ENCODE results near the gene UBE2U. TPM values are rescaled to one million over a fixed set of nuclear protein-coding genes. Genes with fewer than 3 reads are reported as not detected.
A peak's percentile ranks its signal among the peaks of the same experiment; 100 is the strongest.

UBE2U gene
- total RNA-seq, 1 experiment from 2014 or later = not detected

GRCh38 chr1:64268653-64269557, 65.5 kb downstream of the UBE2U start:
- Mint-ChIP-seq H3K4me3 (ENCODE audit: unreplicated experiment) (no peak overlapping the region), H3K27ac (ENCODE audit: low read depth, unreplicated experiment) (no peak overlapping the region), H3K4me1 (ENCODE audit: insufficient read depth, unreplicated experiment) (peaks cover 3% of the 10 kb centered on the region), H3K9me3 (ENCODE audit: unreplicated experiment) (no peaks in the 10 kb centered on the region), H3K36me3 (ENCODE audit: insufficient read depth, unreplicated experiment) (no peaks in the 10 kb centered on the region), H3K27me3 (ENCODE audit: insufficient read depth, unreplicated experiment) (no peaks in the 10 kb centered on the region)
- ChIA-PET CTCF (interaction anchor here (0.5 to 3.0 kb wide), 32 partner anchors 12 to 1083 kb away, joined by 3 to 41 read pairs (median 3); no protein-coding TSS in a partner anchor), POLR2A (interaction anchor here (0.6 to 1.3 kb wide), 6 partner anchors 135 to 663 kb away, joined by 3 to 4 read pairs (median 3); partner anchors contain the start of gene RAVER2)
- TF ChIP-seq, protein P1, sequence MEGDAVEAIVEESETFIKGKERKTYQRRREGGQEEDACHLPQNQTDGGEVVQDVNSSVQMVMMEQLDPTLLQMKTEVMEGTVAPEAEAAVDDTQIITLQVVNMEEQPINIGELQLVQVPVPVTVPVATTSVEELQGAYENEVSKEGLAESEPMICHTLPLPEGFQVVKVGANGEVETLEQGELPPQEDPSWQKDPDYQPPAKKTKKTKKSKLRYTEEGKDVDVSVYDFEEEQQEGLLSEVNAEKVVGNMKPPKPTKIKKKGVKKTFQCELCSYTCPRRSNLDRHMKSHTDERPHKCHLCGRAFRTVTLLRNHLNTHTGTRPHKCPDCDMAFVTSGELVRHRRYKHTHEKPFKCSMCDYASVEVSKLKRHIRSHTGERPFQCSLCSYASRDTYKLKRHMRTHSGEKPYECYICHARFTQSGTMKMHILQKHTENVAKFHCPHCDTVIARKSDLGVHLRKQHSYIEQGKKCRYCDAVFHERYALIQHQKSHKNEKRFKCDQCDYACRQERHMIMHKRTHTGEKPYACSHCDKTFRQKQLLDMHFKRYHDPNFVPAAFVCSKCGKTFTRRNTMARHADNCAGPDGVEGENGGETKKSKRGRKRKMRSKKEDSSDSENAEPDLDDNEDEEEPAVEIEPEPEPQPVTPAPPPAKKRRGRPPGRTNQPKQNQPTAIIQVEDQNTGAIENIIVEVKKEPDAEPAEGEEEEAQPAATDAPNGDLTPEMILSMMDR (IDR thresholded peaks at IDR 0.05; ENCODE audit: unreplicated experiment) = peak; percentile 87
- DNase-seq (ENCODE audit: unreplicated experiment) = peak; percentile 84
- BruUV-seq (replicated peaks) = no TSS peak
- intact Hi-C loops (cut with micrococcal nuclease) = loop anchor here (1.0 to 10.0 kb wide), 7 partner anchors 201 to 696 kb away; partner anchors contain the start of genes CACHD1, JAK1 and RAVER2

DNA sequence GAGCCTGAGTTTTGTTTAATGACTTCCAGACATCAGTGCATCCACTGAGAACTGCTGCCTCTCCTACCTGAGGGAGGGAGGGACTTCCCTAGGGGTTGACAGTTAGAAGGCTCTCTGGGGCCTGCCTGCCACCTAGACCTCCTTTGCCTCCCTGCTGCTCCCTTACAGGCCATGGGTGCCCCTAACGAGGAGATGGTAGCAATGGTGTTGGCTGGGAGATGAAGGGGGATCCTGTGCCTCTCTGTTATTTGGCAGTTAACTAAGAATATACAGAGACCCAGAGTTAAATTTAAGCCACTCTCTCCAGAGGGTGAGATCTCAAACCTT, 66.1 kb downstream of the UBE2U start:
- H3K27me3 Mint-ChIP-seq (ENCODE audit: insufficient read depth, unreplicated experiment) = no peaks in the 10 kb centered on the region
- H3K4me3 Mint-ChIP-seq (ENCODE audit: unreplicated experiment) = no peak overlapping the region
- TF ChIP-seq, protein P1 (IDR thresholded peaks at IDR 0.05; ENCODE audit: unreplicated experiment) = no peak
- H3K9me3 Mint-ChIP-seq (ENCODE audit: unreplicated experiment) = no peaks in the 10 kb centered on the region
- ChIA-PET CTCF (interaction anchor here (0.5 to 3.0 kb wide), 19 partner anchors 18 to 1082 kb away, joined by 3 to 41 read pairs (median 3); no protein-coding TSS in a partner anchor), POLR2A (interaction anchor here (0.6 to 1.2 kb wide), 4 partner anchors 75 to 662 kb away, joined by 3 to 4 read pairs (median 3); partner anchors contain the start of gene RAVER2)
- BruUV-seq (replicated peaks) = no TSS peak
- no peak overlapping the region for H3K27ac Mint-ChIP-seq (ENCODE audit: low read depth, unreplicated experiment)
- DNase-seq (ENCODE audit: unreplicated experiment) = no peak
- H3K36me3 Mint-ChIP-seq (ENCODE audit: insufficient read depth, unreplicated experiment) = no peaks in the 10 kb centered on the region
- intact Hi-C loops (cut with micrococcal nuclease) = loop anchor here (1.0 to 10.0 kb wide), 7 partner anchors 201 to 695 kb away; partner anchors contain the start of genes CACHD1, JAK1 and RAVER2
- H3K4me1 Mint-ChIP-seq (ENCODE audit: insufficient read depth, unreplicated experiment) = no peaks in the 10 kb centered on the region

DNA sequence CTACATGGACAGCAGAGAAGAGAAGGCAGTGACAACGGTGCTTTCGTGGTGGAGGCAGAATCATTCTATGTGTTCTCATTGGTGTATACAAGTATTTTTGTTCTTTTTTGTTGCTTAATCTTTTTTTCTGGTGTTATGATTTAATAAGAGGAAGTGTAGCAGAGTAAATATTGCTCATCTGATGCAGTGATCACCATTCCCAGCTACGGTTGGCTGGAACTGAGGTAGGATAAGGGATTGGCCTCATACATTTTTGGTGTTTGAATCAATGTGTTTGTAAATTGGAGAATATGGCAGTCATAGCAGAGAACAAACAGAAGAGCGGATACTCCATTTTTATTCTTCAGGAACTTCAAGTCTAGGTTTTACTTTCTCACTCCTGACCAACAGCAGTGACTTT, 76.6 kb downstream of the UBE2U start:
- H3K4me1 Mint-ChIP-seq (ENCODE audit: insufficient read depth, unreplicated experiment) = no peaks in the 10 kb centered on the region
- no peak overlapping the region for H3K4me3 Mint-ChIP-seq (ENCODE audit: unreplicated experiment)
- TF ChIP-seq, protein P1 (IDR thresholded peaks at IDR 0.05; ENCODE audit: unreplicated experiment) = no peak
- no peak for DNase-seq (ENCODE audit: unreplicated experiment)
- BruUV-seq (replicated peaks) = no TSS peak
- no peak overlapping the region for H3K27ac Mint-ChIP-seq (ENCODE audit: low read depth, unreplicated experiment)
- no peaks in the 10 kb centered on the region for H3K9me3 Mint-ChIP-seq (ENCODE audit: unreplicated experiment)
- no peaks in the 10 kb centered on the region for H3K27me3 Mint-ChIP-seq (ENCODE audit: insufficient read depth, unreplicated experiment)
- no peaks in the 10 kb centered on the region for H3K36me3 Mint-ChIP-seq (ENCODE audit: insufficient read depth, unreplicated experiment)
- ChIA-PET CTCF (interaction anchor here (0.6 to 0.8 kb wide), 2 partner anchors 29 to 30 kb away, joined by 3 to 4 read pairs; no protein-coding TSS in a partner anchor), POLR2A (no interaction called here)
- intact Hi-C loops (cut with micrococcal nuclease) = no loop called here

- Mint-ChIP-seq H3K27me3 (ENCODE audit: insufficient read depth, unreplicated experiment) (no peaks in the 10 kb centered on the region), H3K27ac (ENCODE audit: low read depth, unreplicated experiment) (no peak overlapping the region), H3K4me1 (ENCODE audit: insufficient read depth, unreplicated experiment) (no peaks in the 10 kb centered on the region), H3K36me3 (ENCODE audit: insufficient read depth, unreplicated experiment) (no peaks in the 10 kb centered on the region), H3K4me3 (ENCODE audit: unreplicated experiment) (no peak overlapping the region), H3K9me3 (ENCODE audit: unreplicated experiment) (no peaks in the 10 kb centered on the region)
- no TSS peak for BruUV-seq (replicated peaks)
- intact Hi-C loops (cut with micrococcal nuclease) = no loop called here
- no peak for DNase-seq (ENCODE audit: unreplicated experiment)
- POLR2A ChIA-PET = no interaction called here
- TF ChIP-seq, protein P1 (IDR thresholded peaks at IDR 0.05; ENCODE audit: unreplicated experiment) = no peak
- CTCF ChIA-PET = no interaction called here
These were observed 78.9 kb downstream of the UBE2U start for GRCh38 chr1:64282351-64282750.

Data from MCF 10A (cell line).